Liver (tissue), 9 donors: ENCODE measurements around the gene CPNE1. TPM values are rescaled to one million over a fixed set of nuclear protein-coding genes. Genes with fewer than 3 reads are reported as not detected.
"Not testable (repeated sequence)": the region's sequence is repeated elsewhere in the genome, so short reads cannot be mapped to it uniquely, and the experiment has no call there.

Experiments used
- DNase-seq: peaks from one replicate; pipeline ENCODE4 v3.0.0-alpha.2; 2017; ENCODE audit warnings: low spot score
- H3K27ac ChIP-seq, 2 donors: one replicate each; pipeline ENCODE4 v1.7.0; 2013; ENCODE audit warnings: inconsistent platforms in 2 of 2, low read length in 2 of 2, control low read depth in 1 of 2, low read depth in 1 of 2, mild to moderate bottlenecking in 1 of 2
- H3K27me3 ChIP-seq, 4 donors: one replicate each; pipeline versions ENCODE4 v1.6.1 to v1.7.0; 2013; ENCODE audit warnings: low read length in 3 of 4, inconsistent platforms in 1 of 4, mild to moderate bottlenecking in 1 of 4, moderate library complexity in 1 of 4; ENCODE audit not compliant: control insufficient read depth in 4 of 4, insufficient read depth in 4 of 4
- H3K36me3 ChIP-seq, 4 donors: one replicate each; pipeline versions ENCODE4 v1.6.1 to v1.7.0; 2013; ENCODE audit warnings: low read length in 3 of 4, mild to moderate bottlenecking in 3 of 4, low read depth in 1 of 4, moderate library complexity in 1 of 4; ENCODE audit not compliant: control insufficient read depth in 4 of 4, insufficient read depth in 3 of 4
- H3K4me1 ChIP-seq, 4 donors: one replicate each; pipeline versions ENCODE4 v1.6.1 to v1.7.0; 2013; ENCODE audit warnings: low read length in 3 of 4, mild to moderate bottlenecking in 3 of 4, moderate library complexity in 1 of 4; ENCODE audit not compliant: control insufficient read depth in 4 of 4, insufficient read depth in 4 of 4
- H3K4me3 ChIP-seq, 3 donors: one replicate each; pipeline versions ENCODE4 v1.6.1 to v1.7.0; 2013; ENCODE audit warnings: low read length in 3 of 3, control low read depth in 1 of 3, low read depth in 1 of 3, mild to moderate bottlenecking in 1 of 3
- H3K9ac ChIP-seq, 2 donors: one replicate each; pipeline ENCODE4 v1.7.0; 2013; ENCODE audit warnings: low read length in 2 of 2, mild to moderate bottlenecking in 2 of 2, moderate library complexity in 2 of 2, control low read depth in 1 of 2, low read depth in 1 of 2
- H3K9me3 ChIP-seq, 4 donors: one replicate each; pipeline versions ENCODE4 v1.6.1 to v1.7.0; 2013; ENCODE audit warnings: low read length in 3 of 4; ENCODE audit not compliant: control insufficient read depth in 4 of 4
- FOXA2 ChIP-seq: IDR thresholded peaks from 2 replicates; pipeline ENCODE4 v1.6.1; 2016; ENCODE audit warnings: antibody characterized with exemption
- HNF4A ChIP-seq, 2 donors: conservative IDR thresholded peaks; 2 replicates each; pipeline ENCODE4 v1.6.1; 2016; ENCODE audit warnings: antibody characterized with exemption in 2 of 2, mild to moderate bottlenecking in 2 of 2
- JUND ChIP-seq, 2 donors: IDR thresholded peaks; 2 replicates each; pipeline ENCODE4 v1.6.1; 2016; ENCODE audit warnings: antibody characterized with exemption in 2 of 2
- RAD21 ChIP-seq, 2 donors: IDR thresholded peaks; 2 replicates each; pipeline ENCODE4 v1.6.1; 2016; ENCODE audit warnings: antibody characterized with exemption in 2 of 2, mild to moderate bottlenecking in 2 of 2
- RXRA ChIP-seq, 2 donors: IDR thresholded peaks; 2 replicates each; pipeline ENCODE4 v1.6.1; 2017 to 2018; ENCODE audit warnings: antibody characterized with exemption in 2 of 2, mild to moderate bottlenecking in 1 of 2
- SP1 ChIP-seq: IDR thresholded peaks from 2 replicates; pipeline ENCODE4 v1.6.1; 2018; ENCODE audit warnings: antibody characterized with exemption, mild to moderate bottlenecking
- YY1 ChIP-seq: IDR thresholded peaks from 2 replicates; pipeline ENCODE4 v1.6.1; 2016; ENCODE audit warnings: antibody characterized with exemption, mild to moderate bottlenecking
- WGBS: extraction: QIAGEN DNeasy Blood & Tissue Kit; methylation state at CpG from one replicate; pipeline ENCODE4 v1.1.7; 2013; 5-methylcytosine and 5-hydroxymethylcytosine counted together
- polyA plus RNA-seq, 2 donors: library from polyadenylated mRNA; stranded (reverse) in 1 of 2; unstranded in 1 of 2; fragments of 200-250 nt in 1 of 2; fragments of >200 nt in 1 of 2; fragmentation: Nextera tagmentation in 1 of 2; extraction: Ambion mirVana in 1 of 2; gene quantifications; one replicate each; pipeline versions ENCODE4 v1.2.1 to v1.2.3, GENCODE V29; 2013 to 2015
- total RNA-seq, 2 donors: library from RNA; depleted of rRNA; stranded (reverse); fragments of >200 nt; gene quantifications; one replicate each; pipeline ENCODE4 v1.2.3, GENCODE V29; 2014
- TF ChIP-seq, protein P1 (sequence below): IDR thresholded peaks from 2 replicates; pipeline ENCODE4 v1.6.1; 2016; ENCODE audit warnings: antibody characterized with exemption
- TF ChIP-seq, protein P2 (sequence below): IDR thresholded peaks from 2 replicates; pipeline ENCODE4 v1.6.1; 2016; ENCODE audit warnings: antibody characterized with exemption
- TF ChIP-seq, protein P3 (sequence below): fragments of 150-350 bp; IDR thresholded peaks from 2 replicates; pipeline ENCODE4 v1.5.1; 2017; ENCODE audit warnings: improper control_type of control experiment, low read depth, low read length; ENCODE audit not compliant: missing input control
- donor health status: healthy.
- donor health status: healthy.
- donor health status: healthy.
- donor health status: healthy.
- donor health status: healthy.

The CPNE1 gene
- total and polyA plus RNA-seq, 4 donors = 25.5 to 55.4 (median 50.5) TPM

DNA sequence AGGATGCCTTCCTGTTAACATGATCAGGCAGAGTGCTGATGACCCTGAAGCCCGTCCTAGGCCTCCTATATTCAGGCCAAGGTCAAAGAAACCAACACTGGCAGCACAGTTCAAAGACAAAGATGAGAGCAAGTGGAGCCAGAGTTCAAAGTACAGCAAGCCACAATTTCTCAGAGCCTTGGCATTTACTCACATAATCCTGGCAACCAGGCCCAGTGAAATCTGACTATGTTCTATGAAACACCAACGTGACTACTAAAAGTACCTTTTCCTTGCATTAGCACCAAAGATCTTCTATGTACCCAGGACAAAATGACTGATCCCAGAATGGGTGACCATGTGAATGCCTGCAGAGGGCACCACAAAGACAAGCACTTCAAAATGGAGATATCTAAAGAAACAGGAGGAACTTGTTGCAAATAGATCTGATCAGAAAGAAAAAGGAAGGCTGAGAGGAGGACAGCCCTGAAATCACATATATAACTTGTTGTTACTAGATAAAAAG lies 30.6 kb upstream of the CPNE1 start:
- H3K4me1 ChIP-seq = peaks cover 0 to 32% (median 28%) of the 10 kb centered on the region in 4 donors
- peaks cover 3 to 6% (median 4%) of the 10 kb centered on the region in 4 donors for H3K36me3 ChIP-seq
- no peak overlapping the region for H3K9ac ChIP-seq
- TF ChIP-seq HNF4A (conservative IDR thresholded peaks at IDR 0.05) (peak in 1 of 2 donors; percentile 69), RXRA (IDR thresholded peaks at IDR 0.05) (peak in 1 of 2 donors; percentile 44)
- TF ChIP-seq, protein P1, sequence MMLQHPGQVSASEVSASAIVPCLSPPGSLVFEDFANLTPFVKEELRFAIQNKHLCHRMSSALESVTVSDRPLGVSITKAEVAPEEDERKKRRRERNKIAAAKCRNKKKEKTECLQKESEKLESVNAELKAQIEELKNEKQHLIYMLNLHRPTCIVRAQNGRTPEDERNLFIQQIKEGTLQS = no peak
- no peak overlapping the region for H3K4me3 ChIP-seq
- DNase-seq = no peak
- no peaks in the 10 kb centered on the region for H3K9me3 ChIP-seq
- WGBS = 33% methylated on average over 2 of the region's 2 CpGs
- no peaks in the 10 kb centered on the region for H3K27me3 ChIP-seq
- no peak overlapping the region for H3K27ac ChIP-seq

DNA sequence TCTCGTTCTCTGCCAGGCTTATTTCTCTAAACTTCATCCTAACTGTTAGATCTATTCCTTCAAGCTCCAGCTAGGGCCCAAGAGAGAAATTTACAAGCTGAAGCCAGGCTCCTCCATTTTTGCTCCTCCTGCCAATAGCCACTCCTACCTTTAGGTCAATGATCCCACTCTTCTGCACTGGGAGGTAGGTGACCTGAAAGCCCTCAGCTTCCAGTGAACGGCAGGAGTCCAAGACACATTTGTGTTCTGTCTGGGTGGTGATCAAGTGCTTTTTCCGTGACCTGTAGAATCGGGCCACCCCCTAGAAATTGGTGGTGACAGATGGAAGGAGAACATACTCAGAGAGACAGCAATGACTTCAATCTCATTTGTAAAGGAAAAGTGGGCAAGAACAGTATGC lies 25.6 kb upstream of the CPNE1 start:
- Histone ChIP-seq H3K4me1 (peaks cover 0 to 13% (median 9%) of the 10 kb centered on the region in 4 donors), H3K27ac (no peak overlapping the region), H3K36me3 (peaks cover 7 to 15% (median 10%) of the 10 kb centered on the region in 4 donors), H3K4me3 (no peak overlapping the region), H3K9ac (no peak overlapping the region), H3K9me3 (no peaks in the 10 kb centered on the region), H3K27me3 (no peaks in the 10 kb centered on the region)
- WGBS = 51% methylated on average over 4 of the region's 4 CpGs
- no peak for DNase-seq
- peak; percentile 21 to 58 for TF ChIP-seq RAD21 (IDR thresholded peaks at IDR 0.05)
- TF ChIP-seq, protein P2, sequence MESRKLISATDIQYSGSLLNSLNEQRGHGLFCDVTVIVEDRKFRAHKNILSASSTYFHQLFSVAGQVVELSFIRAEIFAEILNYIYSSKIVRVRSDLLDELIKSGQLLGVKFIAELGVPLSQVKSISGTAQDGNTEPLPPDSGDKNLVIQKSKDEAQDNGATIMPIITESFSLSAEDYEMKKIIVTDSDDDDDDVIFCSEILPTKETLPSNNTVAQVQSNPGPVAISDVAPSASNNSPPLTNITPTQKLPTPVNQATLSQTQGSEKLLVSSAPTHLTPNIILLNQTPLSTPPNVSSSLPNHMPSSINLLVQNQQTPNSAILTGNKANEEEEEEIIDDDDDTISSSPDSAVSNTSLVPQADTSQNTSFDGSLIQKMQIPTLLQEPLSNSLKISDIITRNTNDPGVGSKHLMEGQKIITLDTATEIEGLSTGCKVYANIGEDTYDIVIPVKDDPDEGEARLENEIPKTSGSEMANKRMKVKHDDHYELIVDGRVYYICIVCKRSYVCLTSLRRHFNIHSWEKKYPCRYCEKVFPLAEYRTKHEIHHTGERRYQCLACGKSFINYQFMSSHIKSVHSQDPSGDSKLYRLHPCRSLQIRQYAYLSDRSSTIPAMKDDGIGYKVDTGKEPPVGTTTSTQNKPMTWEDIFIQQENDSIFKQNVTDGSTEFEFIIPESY = no peak
- TF ChIP-seq SP1 = peak; percentile 28
- TF ChIP-seq JUND (IDR thresholded peaks at IDR 0.05) = no peak
- TF ChIP-seq RXRA (IDR thresholded peaks at IDR 0.05) = peak; percentile 87 to 97
- TF ChIP-seq, protein P3, sequence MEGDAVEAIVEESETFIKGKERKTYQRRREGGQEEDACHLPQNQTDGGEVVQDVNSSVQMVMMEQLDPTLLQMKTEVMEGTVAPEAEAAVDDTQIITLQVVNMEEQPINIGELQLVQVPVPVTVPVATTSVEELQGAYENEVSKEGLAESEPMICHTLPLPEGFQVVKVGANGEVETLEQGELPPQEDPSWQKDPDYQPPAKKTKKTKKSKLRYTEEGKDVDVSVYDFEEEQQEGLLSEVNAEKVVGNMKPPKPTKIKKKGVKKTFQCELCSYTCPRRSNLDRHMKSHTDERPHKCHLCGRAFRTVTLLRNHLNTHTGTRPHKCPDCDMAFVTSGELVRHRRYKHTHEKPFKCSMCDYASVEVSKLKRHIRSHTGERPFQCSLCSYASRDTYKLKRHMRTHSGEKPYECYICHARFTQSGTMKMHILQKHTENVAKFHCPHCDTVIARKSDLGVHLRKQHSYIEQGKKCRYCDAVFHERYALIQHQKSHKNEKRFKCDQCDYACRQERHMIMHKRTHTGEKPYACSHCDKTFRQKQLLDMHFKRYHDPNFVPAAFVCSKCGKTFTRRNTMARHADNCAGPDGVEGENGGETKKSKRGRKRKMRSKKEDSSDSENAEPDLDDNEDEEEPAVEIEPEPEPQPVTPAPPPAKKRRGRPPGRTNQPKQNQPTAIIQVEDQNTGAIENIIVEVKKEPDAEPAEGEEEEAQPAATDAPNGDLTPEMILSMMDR = no peak
- TF ChIP-seq, protein P1 = no peak
- peak; percentile 27 to 64 for TF ChIP-seq HNF4A (conservative IDR thresholded peaks at IDR 0.05)
- TF ChIP-seq YY1 = peak; percentile 74
- no peak for TF ChIP-seq FOXA2

DNA sequence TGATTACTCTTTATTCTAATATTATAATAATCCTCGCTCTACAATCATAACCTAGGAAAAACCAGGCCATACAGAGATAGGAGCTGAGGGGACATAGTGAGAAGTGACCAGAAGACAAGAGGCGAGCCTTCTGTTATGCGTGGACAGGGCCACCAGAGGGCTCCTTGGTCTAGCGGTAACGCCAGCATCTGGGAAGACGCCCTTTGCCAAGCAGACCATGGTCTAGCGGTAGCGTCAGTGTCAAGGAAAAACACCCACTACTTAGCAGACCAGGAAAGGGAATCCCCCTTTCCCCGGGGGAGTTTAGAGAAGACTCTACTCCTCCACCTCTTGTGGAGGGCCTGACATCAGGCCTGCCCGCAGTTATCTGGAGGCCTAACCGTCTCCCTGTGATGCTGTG lies 22.2 kb upstream of the CPNE1 start:
- Histone ChIP-seq H3K4me1 (peaks cover 0 to 12% (median 7%) of the 10 kb centered on the region in 4 donors), H3K36me3 (peaks cover 5 to 16% (median 9%) of the 10 kb centered on the region in 4 donors)
- H3K4me3 ChIP-seq, H3K9me3 ChIP-seq, H3K9ac ChIP-seq, H3K27me3 ChIP-seq, DNase-seq, H3K27ac ChIP-seq: not testable (repeated sequence)
- peak in 1 of 2 donors; percentile 33 for TF ChIP-seq RAD21 (IDR thresholded peaks at IDR 0.05)
- WGBS = 89% methylated on average over 11 of the region's 11 CpGs

DNA sequence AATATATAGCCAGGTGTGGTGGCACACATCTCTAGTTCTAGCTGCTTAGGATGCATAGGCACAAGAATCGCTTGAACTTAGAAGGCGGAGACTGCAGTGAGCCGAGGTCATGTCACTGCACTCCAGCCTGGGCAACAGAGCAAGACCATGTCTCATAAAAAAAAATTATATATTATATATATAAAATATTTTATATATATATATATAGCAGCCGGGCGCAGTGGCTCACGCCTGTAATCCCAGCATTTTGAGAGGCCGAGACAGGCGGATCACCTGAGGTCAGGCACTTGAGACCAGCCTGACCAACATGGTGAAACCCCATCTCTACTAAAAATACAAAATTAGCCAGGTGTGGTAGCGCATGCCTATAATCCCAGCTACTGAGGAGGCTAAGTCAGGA lies 20.7 kb upstream of the CPNE1 start:
- not testable (repeated sequence) for H3K4me3 ChIP-seq, H3K27ac ChIP-seq, H3K4me1 ChIP-seq, H3K9ac ChIP-seq, H3K27me3 ChIP-seq, DNase-seq, H3K9me3 ChIP-seq
- WGBS = 98% methylated on average over 9 of the region's 9 CpGs
- peaks cover 5 to 26% (median 12%) of the 10 kb centered on the region in 4 donors for H3K36me3 ChIP-seq
